Measurements from ENCODE around the gene CAV3.

DNA sequence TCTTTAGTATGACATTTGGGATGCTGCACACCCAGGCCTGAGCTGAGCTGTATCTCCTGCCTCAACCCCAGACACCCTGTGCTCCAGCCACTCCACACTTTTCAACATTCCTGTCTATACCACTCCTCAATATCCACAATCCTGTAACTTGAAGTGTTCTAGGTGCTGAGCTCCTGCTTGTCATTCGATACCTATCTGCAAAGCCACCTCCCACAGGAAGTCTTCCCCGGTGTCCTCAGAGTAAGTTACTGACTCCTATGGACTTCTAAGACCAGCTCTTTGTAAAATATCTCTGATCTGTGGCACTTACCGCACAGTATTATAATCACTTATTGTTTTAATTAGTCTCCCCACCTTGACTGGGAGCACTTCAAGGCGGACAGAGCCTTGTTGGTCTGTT is 1.2 kb upstream of the CAV3 start:
- TF ChIP-seq, protein P1, sequence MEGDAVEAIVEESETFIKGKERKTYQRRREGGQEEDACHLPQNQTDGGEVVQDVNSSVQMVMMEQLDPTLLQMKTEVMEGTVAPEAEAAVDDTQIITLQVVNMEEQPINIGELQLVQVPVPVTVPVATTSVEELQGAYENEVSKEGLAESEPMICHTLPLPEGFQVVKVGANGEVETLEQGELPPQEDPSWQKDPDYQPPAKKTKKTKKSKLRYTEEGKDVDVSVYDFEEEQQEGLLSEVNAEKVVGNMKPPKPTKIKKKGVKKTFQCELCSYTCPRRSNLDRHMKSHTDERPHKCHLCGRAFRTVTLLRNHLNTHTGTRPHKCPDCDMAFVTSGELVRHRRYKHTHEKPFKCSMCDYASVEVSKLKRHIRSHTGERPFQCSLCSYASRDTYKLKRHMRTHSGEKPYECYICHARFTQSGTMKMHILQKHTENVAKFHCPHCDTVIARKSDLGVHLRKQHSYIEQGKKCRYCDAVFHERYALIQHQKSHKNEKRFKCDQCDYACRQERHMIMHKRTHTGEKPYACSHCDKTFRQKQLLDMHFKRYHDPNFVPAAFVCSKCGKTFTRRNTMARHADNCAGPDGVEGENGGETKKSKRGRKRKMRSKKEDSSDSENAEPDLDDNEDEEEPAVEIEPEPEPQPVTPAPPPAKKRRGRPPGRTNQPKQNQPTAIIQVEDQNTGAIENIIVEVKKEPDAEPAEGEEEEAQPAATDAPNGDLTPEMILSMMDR (conservative IDR thresholded peaks at IDR 0.05; ENCODE audit: low read depth in 2 of 2), result no peak
- no peak for TF ChIP-seq POLR2AphosphoS5 (IDR thresholded peaks at IDR 0.05; ENCODE audit: low read depth)
- no peak for TF ChIP-seq CREB1 (CRISPR knock-in tag; IDR thresholded peaks at IDR 0.05; ENCODE audit: low read depth)
- TF ChIP-seq, protein P2, sequence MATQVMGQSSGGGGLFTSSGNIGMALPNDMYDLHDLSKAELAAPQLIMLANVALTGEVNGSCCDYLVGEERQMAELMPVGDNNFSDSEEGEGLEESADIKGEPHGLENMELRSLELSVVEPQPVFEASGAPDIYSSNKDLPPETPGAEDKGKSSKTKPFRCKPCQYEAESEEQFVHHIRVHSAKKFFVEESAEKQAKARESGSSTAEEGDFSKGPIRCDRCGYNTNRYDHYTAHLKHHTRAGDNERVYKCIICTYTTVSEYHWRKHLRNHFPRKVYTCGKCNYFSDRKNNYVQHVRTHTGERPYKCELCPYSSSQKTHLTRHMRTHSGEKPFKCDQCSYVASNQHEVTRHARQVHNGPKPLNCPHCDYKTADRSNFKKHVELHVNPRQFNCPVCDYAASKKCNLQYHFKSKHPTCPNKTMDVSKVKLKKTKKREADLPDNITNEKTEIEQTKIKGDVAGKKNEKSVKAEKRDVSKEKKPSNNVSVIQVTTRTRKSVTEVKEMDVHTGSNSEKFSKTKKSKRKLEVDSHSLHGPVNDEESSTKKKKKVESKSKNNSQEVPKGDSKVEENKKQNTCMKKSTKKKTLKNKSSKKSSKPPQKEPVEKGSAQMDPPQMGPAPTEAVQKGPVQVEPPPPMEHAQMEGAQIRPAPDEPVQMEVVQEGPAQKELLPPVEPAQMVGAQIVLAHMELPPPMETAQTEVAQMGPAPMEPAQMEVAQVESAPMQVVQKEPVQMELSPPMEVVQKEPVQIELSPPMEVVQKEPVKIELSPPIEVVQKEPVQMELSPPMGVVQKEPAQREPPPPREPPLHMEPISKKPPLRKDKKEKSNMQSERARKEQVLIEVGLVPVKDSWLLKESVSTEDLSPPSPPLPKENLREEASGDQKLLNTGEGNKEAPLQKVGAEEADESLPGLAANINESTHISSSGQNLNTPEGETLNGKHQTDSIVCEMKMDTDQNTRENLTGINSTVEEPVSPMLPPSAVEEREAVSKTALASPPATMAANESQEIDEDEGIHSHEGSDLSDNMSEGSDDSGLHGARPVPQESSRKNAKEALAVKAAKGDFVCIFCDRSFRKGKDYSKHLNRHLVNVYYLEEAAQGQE (IDR thresholded peaks at IDR 0.05; ENCODE audit: unreplicated experiment), result no peak

Measured in GM23338 (cell line).